Measurements from ENCODE around the gene CAPN8. TPM values are rescaled to one million over a fixed set of nuclear protein-coding genes. Genes with fewer than 3 reads are reported as not detected.

Gene CAPN8
- total and polyA plus RNA-seq, 11 donors = not detected

DNA sequence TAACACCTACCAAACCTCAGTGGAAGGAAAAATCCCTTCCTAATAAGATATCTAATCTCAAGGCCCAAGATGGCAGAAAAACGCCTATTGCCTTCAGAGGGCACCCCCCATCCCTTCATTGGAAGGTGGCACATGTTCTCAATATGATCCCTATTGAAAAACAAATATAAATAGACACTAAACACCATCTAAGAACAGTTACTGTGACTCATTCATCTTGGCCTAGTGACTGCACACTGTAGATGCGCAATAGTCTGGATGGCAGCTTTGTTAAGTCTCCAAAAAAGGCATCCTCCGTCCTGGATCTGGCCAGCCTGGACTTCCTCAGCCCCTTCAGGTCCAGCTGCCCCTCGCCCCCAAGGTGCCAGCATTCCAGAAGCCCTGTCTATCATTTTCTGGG is 121.9 kb downstream of the CAPN8 start:
- Histone ChIP-seq H3K9me3 (peaks cover 0 to 8% (median 0%) of the 10 kb centered on the region in 12 donors), H3K4me1 (no peaks in the 10 kb centered on the region), H3K27ac (no peak overlapping the region), H3K27me3 (peaks cover 0 to 10% (median 0%) of the 10 kb centered on the region in 9 donors), H3K36me3 (no peaks in the 10 kb centered on the region), H3K4me3 (no peak overlapping the region)
- intact Hi-C loops (cut with DNase I) = no loop called here
- WGBS, 4 donors = 88 to 93% (median 88%) methylated on average over 4 of the region's 4 CpGs
- DNase-seq (no peak), ATAC-seq (no peak)
- TF ChIP-seq, protein P1, sequence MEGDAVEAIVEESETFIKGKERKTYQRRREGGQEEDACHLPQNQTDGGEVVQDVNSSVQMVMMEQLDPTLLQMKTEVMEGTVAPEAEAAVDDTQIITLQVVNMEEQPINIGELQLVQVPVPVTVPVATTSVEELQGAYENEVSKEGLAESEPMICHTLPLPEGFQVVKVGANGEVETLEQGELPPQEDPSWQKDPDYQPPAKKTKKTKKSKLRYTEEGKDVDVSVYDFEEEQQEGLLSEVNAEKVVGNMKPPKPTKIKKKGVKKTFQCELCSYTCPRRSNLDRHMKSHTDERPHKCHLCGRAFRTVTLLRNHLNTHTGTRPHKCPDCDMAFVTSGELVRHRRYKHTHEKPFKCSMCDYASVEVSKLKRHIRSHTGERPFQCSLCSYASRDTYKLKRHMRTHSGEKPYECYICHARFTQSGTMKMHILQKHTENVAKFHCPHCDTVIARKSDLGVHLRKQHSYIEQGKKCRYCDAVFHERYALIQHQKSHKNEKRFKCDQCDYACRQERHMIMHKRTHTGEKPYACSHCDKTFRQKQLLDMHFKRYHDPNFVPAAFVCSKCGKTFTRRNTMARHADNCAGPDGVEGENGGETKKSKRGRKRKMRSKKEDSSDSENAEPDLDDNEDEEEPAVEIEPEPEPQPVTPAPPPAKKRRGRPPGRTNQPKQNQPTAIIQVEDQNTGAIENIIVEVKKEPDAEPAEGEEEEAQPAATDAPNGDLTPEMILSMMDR (IDR thresholded peaks at IDR 0.05) = no peak
- no peak for TF ChIP-seq POLR2A (IDR thresholded peaks at IDR 0.05)

DNA sequence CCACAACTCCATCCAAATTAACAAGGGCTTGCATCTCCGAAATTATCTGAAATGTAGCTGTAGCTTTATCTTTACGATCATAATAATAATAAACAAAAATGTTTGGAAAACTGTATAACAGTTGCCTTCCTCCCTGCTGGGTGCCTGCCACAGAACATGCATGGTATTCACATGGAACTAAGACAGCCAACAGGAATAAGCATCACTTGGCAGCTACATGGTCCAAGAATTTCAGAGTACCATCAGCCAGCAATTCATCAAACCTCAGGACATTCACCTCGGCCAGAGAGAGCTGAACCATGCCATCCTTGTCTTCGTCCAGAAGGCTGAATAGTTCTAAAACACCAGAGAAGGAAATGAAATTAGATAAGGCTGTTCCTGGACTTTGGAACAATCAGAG is 122.7 kb downstream of the CAPN8 start:
- ATAC-seq = no peak
- WGBS, 4 donors = 78 to 91% (median 80%) methylated on average over 4 of the region's 4 CpGs
- no peak for TF ChIP-seq POLR2A (IDR thresholded peaks at IDR 0.05)
- TF ChIP-seq, protein P1 (IDR thresholded peaks at IDR 0.05) = no peak
- no peak for DNase-seq
- Histone ChIP-seq H3K27ac (no peak overlapping the region), H3K4me1 (no peaks in the 10 kb centered on the region), H3K36me3 (no peaks in the 10 kb centered on the region), H3K9me3 (peaks cover 0 to 2% (median 0%) of the 10 kb centered on the region in 12 donors), H3K27me3 (peaks cover 0 to 10% (median 0%) of the 10 kb centered on the region in 9 donors), H3K4me3 (no peak overlapping the region)
- intact Hi-C loops (cut with DNase I) = no loop called here

DNA sequence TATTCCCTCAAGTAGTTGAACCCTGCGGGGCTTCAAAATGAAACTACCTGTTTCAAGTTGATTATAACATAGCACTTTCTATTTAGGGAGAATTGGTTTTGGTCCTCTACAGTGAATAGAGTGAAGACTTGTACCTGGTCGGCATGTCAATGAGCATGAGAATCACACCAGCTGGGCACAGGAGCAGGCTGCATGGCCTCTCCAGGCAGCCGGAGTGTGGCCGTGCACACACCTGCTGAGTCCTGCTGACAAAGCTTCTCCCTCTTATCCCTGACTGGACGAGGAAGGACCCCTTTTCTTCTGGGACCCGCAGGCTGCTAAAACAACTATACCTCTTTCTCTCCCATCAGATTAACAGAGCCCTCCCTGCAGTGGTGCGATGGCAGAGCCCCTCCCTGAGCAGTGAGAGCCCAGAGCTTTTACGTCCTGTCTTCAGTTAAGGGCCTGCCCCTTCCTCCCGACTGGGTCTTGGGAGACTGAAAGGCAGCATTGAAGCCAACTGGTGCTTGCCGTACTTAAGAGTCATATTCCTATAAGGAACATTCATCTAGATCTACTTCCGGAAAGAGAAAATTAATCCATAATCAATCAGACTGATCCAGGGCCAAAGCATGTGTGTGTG is 124.9 kb downstream of the CAPN8 start:
- ATAC-seq = no peak
- H3K4me1 ChIP-seq = no peaks in the 10 kb centered on the region
- DNase-seq = no peak
- peaks cover 0 to 14% (median 0%) of the 10 kb centered on the region in 9 donors for H3K27me3 ChIP-seq
- 77 to 81% (median 79%) methylated on average over 11 of the region's 11 CpGs for WGBS, 4 donors
- intact Hi-C loops (cut with DNase I) = no loop called here
- H3K36me3 ChIP-seq = no peaks in the 10 kb centered on the region
- H3K27ac ChIP-seq = no peak overlapping the region
- no peak overlapping the region for H3K4me3 ChIP-seq
- TF ChIP-seq POLR2A (IDR thresholded peaks at IDR 0.05) = no peak
- TF ChIP-seq, protein P1 (IDR thresholded peaks at IDR 0.05) = no peak
- H3K9me3 ChIP-seq = no peaks in the 10 kb centered on the region

DNA sequence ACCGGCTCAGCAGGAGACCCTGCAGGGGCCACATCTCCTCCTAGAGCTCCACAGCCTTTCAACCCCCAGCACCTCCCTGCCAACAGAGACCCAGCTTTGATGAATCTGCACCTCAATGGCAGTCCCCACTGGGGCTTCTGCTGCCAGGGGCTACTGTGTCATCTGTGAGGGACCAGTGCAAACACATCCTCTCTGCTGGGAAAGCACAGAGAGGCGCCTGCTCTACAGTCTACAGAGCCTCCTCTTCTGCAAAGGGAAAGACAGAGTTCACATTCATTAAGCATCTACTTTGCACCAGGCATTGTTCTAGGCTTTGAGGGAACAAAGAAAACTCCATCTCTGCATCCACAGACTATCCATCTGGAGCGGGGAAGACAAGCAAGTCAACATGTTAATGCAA is 125.8 kb downstream of the CAPN8 start:
- Histone ChIP-seq H3K27me3 (peaks cover 0 to 14% (median 0%) of the 10 kb centered on the region in 9 donors), H3K9me3 (no peaks in the 10 kb centered on the region), H3K4me1 (no peaks in the 10 kb centered on the region), H3K36me3 (no peaks in the 10 kb centered on the region), H3K4me3 (no peak overlapping the region), H3K27ac (no peak overlapping the region)
- DNase-seq (no peak), ATAC-seq (no peak)
- intact Hi-C loops (cut with DNase I) = no loop called here
- TF ChIP-seq POLR2A (IDR thresholded peaks at IDR 0.05) = no peak
- TF ChIP-seq, protein P1 (IDR thresholded peaks at IDR 0.05) = no peak
- 80 to 89% (median 85%) methylated on average over 3 of the region's 3 CpGs for WGBS, 4 donors
